Suprapubic skin (tissue), 4 donors: ENCODE data around the gene ATN1. TPM values are rescaled to one million over a fixed set of nuclear protein-coding genes. Genes with fewer than 3 reads are reported as not detected.

ENCODE experiments used
- DNase-seq, 2 donors: peaks; one replicate each; pipeline ENCODE4 v3.0.0-alpha.2; 2019; ENCODE audit warnings: low spot score in 2 of 2
- H3K27ac ChIP-seq: fragments of 200-600 bp; sonication (generic); one replicate; pipeline ENCODE4 v1.5.1; 2019
- H3K27me3 ChIP-seq: fragments of 200-600 bp; sonication (generic); one replicate; pipeline ENCODE4 v1.5.1; 2019
- H3K36me3 ChIP-seq: fragments of 200-600 bp; sonication (generic); one replicate; pipeline ENCODE4 v1.5.1; 2019
- H3K4me1 ChIP-seq: fragments of 200-600 bp; sonication (generic); one replicate; pipeline ENCODE4 v1.5.1; 2019
- H3K4me3 ChIP-seq: fragments of 200-600 bp; sonication (generic); one replicate; pipeline ENCODE4 v1.5.1; 2019; ENCODE audit warnings: mild to moderate bottlenecking
- H3K9me3 ChIP-seq: fragments of 200-600 bp; sonication (generic); one replicate; pipeline ENCODE4 v1.5.1; 2019
- CTCF ChIP-seq, 2 donors: fragments of 200-600 bp in 1 of 2; fragments of 450-650 bp in 1 of 2; sonication (generic) in 1 of 2; IDR thresholded peaks; one replicate each; pipeline ENCODE4 v1.5.1; 2016 to 2019; ENCODE audit warnings: antibody characterized with exemption in 2 of 2, mild to moderate bottlenecking in 1 of 2, moderate library complexity in 1 of 2
- EP300 ChIP-seq: sonication (generic); formaldehyde crosslinking; IDR thresholded peaks from one replicate; pipeline ENCODE4 v1.6.1; 2017; ENCODE audit warnings: antibody characterized with exemption
- POLR2A ChIP-seq, 2 donors: fragments of 450-650 bp; IDR thresholded peaks; one replicate each; pipeline ENCODE4 v1.6.1; 2017; ENCODE audit warnings: antibody characterized with exemption in 2 of 2, mild to moderate bottlenecking in 2 of 2, moderate library complexity in 2 of 2
- POLR2AphosphoS5 ChIP-seq, 3 donors: sonication (generic); formaldehyde crosslinking; IDR thresholded peaks; one replicate each; pipeline ENCODE4 v1.6.1; 2017; ENCODE audit warnings: antibody characterized with exemption in 3 of 3
- WGBS: methylation state at CpG from one replicate; pipeline ENCODE4 v1.1.5; 2018; 5-methylcytosine and 5-hydroxymethylcytosine counted together
- total RNA-seq, 4 donors: library from RNA; depleted of rRNA; stranded (reverse); fragments of >200 nt; gene quantifications; one replicate each; pipeline ENCODE4 v1.1.0, GENCODE V29; 2016

ATN1 gene
- total RNA-seq, 4 donors from 2014 or later: 58.4 to 137 (median 67.7) TPM

- no peaks in the 10 kb centered on the region for H3K9me3 ChIP-seq
- WGBS: 67% methylated on average over 11 of the region's 13 CpGs
- no peaks in the 10 kb centered on the region for H3K27me3 ChIP-seq
- DNase-seq: peak in 1 of 2 donors; percentile 64
- H3K27ac ChIP-seq: peak overlapping the region; percentile 93
- H3K36me3 ChIP-seq: peaks cover 7% of the 10 kb centered on the region
- no peak overlapping the region for H3K4me3 ChIP-seq
- peaks cover 74% of the 10 kb centered on the region for H3K4me1 ChIP-seq
- no peak for TF ChIP-seq POLR2A (IDR thresholded peaks at IDR 0.05)
- no peak for TF ChIP-seq POLR2AphosphoS5 (IDR thresholded peaks at IDR 0.05)
- no peak for TF ChIP-seq EP300
- no peak for TF ChIP-seq CTCF (IDR thresholded peaks at IDR 0.05)
Measured at GRCh38 chr12:6960593-6961277, 33.0 kb downstream of the ATN1 start.

- Histone ChIP-seq H3K36me3 (peaks cover 11% of the 10 kb centered on the region), H3K4me3 (peak overlapping the region; percentile 60), H3K27ac (peak overlapping the region; percentile 93), H3K9me3 (no peaks in the 10 kb centered on the region), H3K4me1 (peaks cover 79% of the 10 kb centered on the region), H3K27me3 (no peaks in the 10 kb centered on the region)
- 9% methylated on average over 15 of the region's 24 CpGs for WGBS
- peak in 1 of 2 donors; percentile 87 for DNase-seq
- TF ChIP-seq CTCF (IDR thresholded peaks at IDR 0.05): no peak
- no peak for TF ChIP-seq EP300
- TF ChIP-seq POLR2AphosphoS5 (IDR thresholded peaks at IDR 0.05): peak; percentile 51 to 64 (median 61)
- no peak for TF ChIP-seq POLR2A (IDR thresholded peaks at IDR 0.05)
Measured at GRCh38 chr12:6961278-6961694, 33.5 kb downstream of the ATN1 start.

- WGBS: 3% methylated on average over 8 of the region's 16 CpGs
- Histone ChIP-seq H3K4me1 (peaks cover 84% of the 10 kb centered on the region), H3K9me3 (no peaks in the 10 kb centered on the region)
Measured at GRCh38 chr12:6961695-6962284, 34.0 kb downstream of the ATN1 start.

GRCh38 chr12:6962285-6963015 lies 34.7 kb downstream of the ATN1 start:
- peaks cover 83% of the 10 kb centered on the region for H3K4me1 ChIP-seq
- H3K36me3 ChIP-seq: peaks cover 23% of the 10 kb centered on the region
- 25% methylated on average over 4 of the region's 25 CpGs for WGBS
- TF ChIP-seq CTCF (IDR thresholded peaks at IDR 0.05) (no peak), POLR2A (IDR thresholded peaks at IDR 0.05) (no peak)
- H3K4me3 ChIP-seq: peak overlapping the region; percentile 60
- peak overlapping the region; percentile 93 for H3K27ac ChIP-seq
- no peaks in the 10 kb centered on the region for H3K9me3 ChIP-seq
- peak in 1 of 2 donors; percentile 75 for DNase-seq
- H3K27me3 ChIP-seq: no peaks in the 10 kb centered on the region

More at GRCh38 chr12:6961695-6962284, 34.0 kb downstream of the ATN1 start:
- Histone ChIP-seq H3K27me3 (no peaks in the 10 kb centered on the region), H3K36me3 (peaks cover 16% of the 10 kb centered on the region), H3K27ac (peak overlapping the region; percentile 93), H3K4me3 (peak overlapping the region; percentile 60)
- DNase-seq: peak in 1 of 2 donors; percentile 81
- peak; percentile 25 to 41 for TF ChIP-seq CTCF (IDR thresholded peaks at IDR 0.05)
- TF ChIP-seq POLR2AphosphoS5 (IDR thresholded peaks at IDR 0.05): no peak
